NCI-H2029 treated with DMSO at 0.1 percent for 48 hours (cell line): ENCODE data around the gene CLASP2.
"Not testable (repeated sequence)": the region's sequence is repeated elsewhere in the genome, so short reads cannot be mapped to it uniquely, and the experiment has no call there.

Source experiments
- DNase-seq: peaks from one replicate; lab custom pipeline; 2025; lab: John Stamatoyannopoulos, UW

Gene CLASP2

DNA sequence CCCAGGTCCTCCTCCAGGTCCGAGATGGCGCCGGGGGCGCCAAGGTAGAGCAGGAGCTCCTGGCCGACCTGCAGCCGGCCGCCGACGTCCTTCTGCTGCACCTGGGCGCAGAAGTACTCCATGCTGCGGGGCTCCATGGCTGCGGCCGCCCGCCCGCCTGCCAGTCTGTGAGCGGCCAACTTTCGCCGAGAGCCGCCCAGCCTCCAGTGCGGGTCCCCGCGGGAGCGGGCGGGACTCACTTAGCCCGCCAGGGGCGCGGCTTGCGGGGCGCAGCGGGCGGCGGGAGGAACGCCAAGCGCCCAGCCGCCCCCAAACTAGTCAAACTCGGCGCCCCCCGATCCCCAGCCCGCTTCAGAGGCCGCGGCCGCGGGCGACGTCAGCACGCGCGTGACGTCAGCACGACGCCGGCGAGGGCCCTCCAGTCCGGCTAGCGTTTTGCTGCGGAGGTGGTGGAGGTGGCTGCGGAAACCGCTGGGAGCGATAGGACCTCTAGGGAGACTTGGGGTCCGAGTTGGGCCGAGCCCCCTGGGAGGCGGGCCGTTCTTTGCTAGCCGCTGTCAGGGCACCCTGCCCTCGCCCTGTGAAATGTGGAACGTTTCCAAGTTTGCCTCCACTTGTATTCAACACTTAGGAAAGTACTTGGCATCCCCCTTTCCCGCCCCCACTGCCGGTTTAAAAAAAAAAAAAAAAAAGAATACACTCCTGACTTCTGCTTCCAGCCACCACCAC, at the start of gene CLASP2:
Gene CLASP2 (minus strand): TSS at position 389 of the 729 bp plus-strand sequence. CDS start 252 bp downstream, at position 137.
- peak; percentile 46 for DNase-seq

- DNase-seq: no peak
These were observed 40.8 kb upstream of the CLASP2 start for GRCh38 chr3:33758864-33759263.

DNA sequence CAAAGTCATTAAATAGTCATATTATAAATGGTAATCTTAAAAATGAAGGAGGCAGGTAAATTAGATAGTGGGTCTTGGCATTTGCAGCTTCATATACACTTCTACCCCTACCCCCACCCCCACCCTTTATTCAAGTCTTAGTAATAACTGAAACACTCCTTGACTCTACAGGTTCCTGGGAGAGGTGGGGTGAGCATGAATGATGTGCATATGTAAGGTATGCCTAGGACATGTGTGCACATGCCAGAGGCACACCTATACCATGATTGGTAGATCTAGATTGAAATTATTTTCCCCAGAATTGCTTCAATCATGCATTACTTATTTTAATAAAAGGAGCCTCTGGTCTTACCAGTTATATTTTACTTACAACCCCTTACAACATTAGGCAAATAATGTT, 40.2 kb upstream of the CLASP2 start:
- no peak for DNase-seq

DNA sequence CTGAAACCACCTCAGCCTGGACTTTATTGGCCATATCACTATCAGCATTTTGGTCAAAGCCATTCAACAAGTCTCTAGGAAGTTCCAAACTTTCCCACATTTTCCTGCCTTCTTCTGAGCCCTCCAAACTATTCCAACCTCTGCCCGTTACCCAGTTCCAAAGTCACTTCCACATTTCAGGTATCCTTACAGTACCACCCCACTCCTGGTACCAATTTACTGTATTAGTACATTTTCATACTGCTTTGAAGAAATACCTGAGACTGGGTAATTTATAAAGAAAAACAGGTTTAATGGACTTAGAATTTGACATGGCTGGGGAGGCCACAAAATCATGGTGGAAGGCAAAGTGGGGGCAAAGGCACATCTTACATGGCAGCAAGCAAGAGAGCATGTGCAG, 36.3 kb upstream of the CLASP2 start:
- not testable (repeated sequence) for DNase-seq

- DNase-seq: no peak
These were observed 33.3 kb upstream of the CLASP2 start for GRCh38 chr3:33751336-33751735.

- no peak for DNase-seq
These were observed 32.1 kb upstream of the CLASP2 start for GRCh38 chr3:33750211-33750548.

DNA sequence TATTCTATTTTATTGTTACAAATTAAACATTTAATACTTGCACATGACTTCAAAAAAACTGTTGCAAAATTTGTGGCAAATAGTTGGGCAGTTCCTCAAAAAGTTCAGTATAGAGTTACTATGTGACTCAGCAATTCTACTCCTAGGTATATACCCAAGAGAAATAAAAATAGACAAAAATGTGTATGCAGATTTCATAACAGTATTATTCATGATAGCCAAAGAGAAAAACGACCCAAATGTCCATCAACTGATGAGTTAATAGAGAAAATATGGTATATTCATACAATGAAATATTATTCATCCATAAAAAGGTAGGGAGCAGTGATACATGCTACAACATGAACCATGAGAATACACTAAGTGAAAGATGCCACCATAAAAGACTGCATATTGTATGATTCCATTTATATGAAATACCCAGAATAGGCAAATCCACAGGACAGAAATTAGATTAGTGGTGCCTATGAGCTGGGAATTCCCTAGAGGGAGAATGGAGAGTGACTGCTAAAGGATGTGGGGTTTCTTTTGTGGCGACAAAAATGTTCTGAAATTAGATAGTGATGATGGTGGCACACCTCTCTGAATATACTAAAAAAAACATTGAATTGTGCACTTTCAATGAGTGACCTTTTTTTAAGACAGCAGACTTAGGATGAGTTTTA, 31.6 kb upstream of the CLASP2 start:
- DNase-seq: no peak

DNA sequence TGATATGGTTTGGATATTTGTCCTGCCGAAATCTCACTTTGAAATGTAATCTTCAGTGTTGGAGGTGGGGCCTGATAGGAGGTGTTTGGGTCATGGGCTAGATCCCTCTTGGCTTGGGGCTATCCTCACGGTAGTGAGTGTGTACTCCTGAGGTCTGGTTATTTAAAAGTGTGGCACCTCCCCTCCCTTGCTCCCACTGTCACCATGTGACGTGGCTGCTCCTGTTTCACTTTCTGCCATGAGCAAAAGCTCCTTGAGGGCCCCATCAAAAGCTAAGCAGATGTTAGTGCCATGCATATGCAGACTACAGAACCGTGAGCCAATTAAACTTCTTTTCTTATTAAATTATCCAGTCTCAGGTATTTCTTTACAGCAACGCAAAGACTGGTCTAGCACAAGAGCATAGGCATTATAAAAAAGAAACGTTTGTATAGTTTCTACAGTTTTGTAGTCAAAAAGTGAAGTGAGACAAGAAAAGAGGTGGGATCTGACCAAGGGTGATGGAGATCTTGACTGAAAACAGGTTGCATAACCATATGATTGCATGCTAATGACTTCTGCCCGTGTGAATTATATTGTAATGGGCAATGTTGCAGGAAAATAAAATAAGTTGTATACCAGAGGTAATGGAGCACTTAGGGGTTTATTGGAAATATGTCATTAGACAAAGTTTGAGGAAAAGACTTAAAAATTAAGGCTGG, 28.5 kb upstream of the CLASP2 start:
- no peak for DNase-seq

DNA sequence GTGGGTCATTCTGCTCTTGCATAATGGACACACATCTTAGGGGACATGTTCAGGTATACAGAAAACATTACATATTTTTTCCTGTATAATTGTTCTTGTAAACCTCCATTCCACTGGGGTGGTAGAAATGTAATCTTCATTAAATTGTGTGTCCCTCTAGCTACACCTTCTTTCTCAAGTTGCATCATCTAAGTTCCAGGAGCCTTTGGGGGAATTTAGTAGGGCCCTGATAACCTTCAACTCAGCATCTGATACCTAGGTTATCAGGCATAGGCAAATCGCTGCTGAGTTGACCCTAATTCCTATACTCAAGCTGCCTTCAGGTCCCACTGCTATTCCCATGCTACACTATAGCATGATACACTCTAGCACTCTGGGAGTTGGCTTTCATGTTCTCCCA, 19.1 kb upstream of the CLASP2 start:
- no peak for DNase-seq

- DNase-seq: no peak
These were observed 14.3 kb upstream of the CLASP2 start for GRCh38 chr3:33732394-33732793.

DNA sequence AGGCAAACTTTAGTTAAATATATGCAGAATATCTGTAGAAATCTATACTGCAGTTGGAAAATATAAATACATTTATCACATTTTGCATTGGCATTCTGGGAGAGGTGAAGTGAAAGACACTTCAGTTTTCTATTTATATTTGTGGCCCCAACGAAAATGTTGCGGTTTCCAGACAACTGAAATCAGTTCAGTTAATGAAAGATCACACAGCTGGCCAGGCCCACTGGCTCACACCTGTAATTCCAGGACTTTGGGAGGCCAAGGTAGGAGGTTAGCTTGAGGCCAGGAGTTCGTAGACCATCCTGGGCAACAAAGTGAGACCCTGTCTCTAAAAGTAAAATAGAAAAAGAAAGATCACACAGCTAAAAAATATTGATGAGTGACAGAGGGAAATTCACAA, 11.9 kb upstream of the CLASP2 start:
- no peak for DNase-seq

GRCh38 chr3:33724256-33724655, 6.2 kb upstream of the CLASP2 start:
- DNase-seq: no peak

DNA sequence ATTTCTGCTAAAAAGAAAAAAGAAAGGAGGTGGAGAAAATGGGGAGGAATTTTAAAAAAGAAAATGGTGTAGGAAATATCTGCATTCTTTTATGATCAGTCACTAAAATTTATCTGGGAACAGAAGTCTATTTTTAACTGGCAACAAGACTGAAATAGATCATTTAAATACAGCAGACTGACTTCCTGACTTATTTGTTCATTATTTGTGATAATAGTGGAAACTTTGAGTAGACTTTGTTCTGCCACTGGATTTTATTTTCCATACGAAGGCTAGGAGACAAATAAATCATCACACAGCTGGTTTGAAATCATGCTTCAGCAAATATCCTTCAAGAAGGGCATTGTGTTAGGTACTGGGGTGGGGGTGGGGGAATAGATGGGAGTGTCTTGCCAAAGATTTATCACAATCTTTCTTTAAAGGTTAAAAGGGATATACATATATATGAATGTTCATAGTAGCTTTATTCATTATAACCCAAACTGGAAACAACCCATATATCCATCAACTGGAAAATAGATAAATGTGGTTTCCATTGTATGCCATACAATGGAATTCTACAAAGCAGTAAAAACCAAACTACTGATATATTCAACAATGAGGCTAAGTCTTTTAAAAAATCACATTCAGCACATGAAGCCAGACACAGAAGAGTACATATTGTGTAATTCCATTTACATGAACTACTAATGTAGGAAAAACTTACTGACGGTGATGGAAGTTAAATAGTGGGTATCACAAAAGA, 4.7 kb upstream of the CLASP2 start:
- DNase-seq: no peak

DNA sequence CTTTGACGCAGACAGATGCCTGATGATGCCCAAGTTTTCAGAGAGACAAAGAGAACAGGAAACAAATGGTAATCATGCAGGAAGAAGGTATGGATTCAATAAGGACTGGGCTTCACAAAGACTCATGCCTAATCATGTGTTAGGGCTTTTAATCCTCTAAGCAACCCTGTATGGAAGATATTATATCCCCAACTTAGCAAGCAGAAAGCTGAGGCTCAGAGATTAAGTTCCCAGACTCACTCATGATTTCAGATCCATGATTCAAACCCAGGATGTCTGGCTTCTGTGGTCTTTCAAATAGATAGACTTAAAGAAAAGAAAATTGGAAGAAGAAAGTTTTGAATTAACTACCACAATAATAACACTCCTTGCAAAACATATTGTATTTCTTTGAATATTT, 4.1 kb upstream of the CLASP2 start:
- DNase-seq: no peak

DNA sequence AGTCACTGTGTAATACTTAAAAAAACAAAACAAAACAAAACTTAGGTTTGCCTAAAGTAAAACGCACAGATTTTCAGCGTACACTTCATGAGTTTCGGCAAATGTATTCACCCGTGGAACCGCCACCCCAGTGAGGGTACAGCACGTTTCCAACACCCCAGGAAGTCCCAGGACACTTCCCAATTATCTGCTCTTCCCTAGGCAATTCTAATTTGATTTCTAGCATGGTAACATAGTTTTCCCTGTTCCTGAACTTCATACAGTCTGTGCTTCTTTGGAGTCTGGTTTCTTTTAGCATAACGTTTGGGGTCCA, 497 bp upstream of the CLASP2 start:
- no peak for DNase-seq

- DNase-seq: no peak
These were observed 513 bp downstream of the CLASP2 start for GRCh38 chr3:33717616-33717865.

DNA sequence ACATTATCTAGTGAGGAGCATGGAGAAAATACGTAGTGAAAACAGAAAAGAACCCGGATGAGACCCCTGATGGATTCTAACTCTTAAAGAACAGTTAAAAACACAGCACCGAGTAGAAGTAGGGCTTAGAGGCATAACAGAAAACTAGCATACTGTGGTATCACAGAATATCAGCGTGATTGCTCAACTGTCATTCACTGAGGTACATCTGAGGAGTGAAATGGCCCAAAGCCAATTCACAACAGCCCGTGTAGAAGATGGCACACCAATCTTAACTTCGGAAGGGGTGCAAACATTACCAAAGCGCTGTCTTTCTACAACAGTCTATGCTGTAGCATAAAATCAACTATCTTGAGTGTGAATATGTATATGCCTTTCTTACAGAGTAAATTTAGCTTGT, 1.8 kb downstream of the CLASP2 start:
- DNase-seq: no peak

GRCh38 chr3:33711100-33711499, 7.0 kb downstream of the CLASP2 start:
- no peak for DNase-seq

GRCh38 chr3:33706056-33706455, 12.0 kb downstream of the CLASP2 start:
- DNase-seq: no peak

- no peak for DNase-seq
These were observed 13.2 kb downstream of the CLASP2 start for GRCh38 chr3:33704891-33705290.

- DNase-seq: no peak
These were observed 18.8 kb downstream of the CLASP2 start for GRCh38 chr3:33699275-33699674.

GRCh38 chr3:33694944-33695343, 23.1 kb downstream of the CLASP2 start:
- no peak for DNase-seq

GRCh38 chr3:33690341-33690740, 27.7 kb downstream of the CLASP2 start:
- no peak for DNase-seq
